KMS-11 (cell line): Measurements from ENCODE around the gene WTAP.

Source experiments
- H2AFZ ChIP-seq: fragments of 200-600 bp; sonication (generic); 2 replicates; pipeline ENCODE4 v1.6.1; 2016; ENCODE audit warnings: antibody characterized with exemption, mixed run types, low read depth
- H3K27ac ChIP-seq: fragments of 200-600 bp; sonication (generic); 2 replicates; pipeline ENCODE4 v1.6.1; 2016; ENCODE audit warnings: mild to moderate bottlenecking, mixed run types
- H3K27me3 ChIP-seq: fragments of 200-600 bp; sonication (generic); 2 replicates; pipeline ENCODE4 v1.6.1; 2017; ENCODE audit warnings: mild to moderate bottlenecking, low read depth, mixed run types, moderate library complexity; ENCODE audit not compliant: insufficient read depth
- H3K36me3 ChIP-seq: fragments of 200-600 bp; sonication (generic); 2 replicates; pipeline ENCODE4 v1.6.1; 2017; ENCODE audit warnings: mild to moderate bottlenecking, mixed run types; ENCODE audit not compliant: insufficient read depth
- H3K4me1 ChIP-seq: fragments of 200-600 bp; sonication (generic); 2 replicates; pipeline ENCODE4 v1.6.1; 2016; ENCODE audit warnings: mild to moderate bottlenecking, low read depth, mixed run types; ENCODE audit not compliant: poor library complexity, severe bottlenecking
- H3K4me2 ChIP-seq: fragments of 200-600 bp; sonication (generic); 2 replicates; pipeline ENCODE4 v1.7.0; 2016; ENCODE audit warnings: mild to moderate bottlenecking, mixed run types
- H3K4me3 ChIP-seq: fragments of 200-600 bp; sonication (generic); IDR thresholded peaks from 2 replicates; pipeline ENCODE4 v1.6.1; 2017; ENCODE audit warnings: low read depth, low read length, mixed read lengths; ENCODE audit not compliant: insufficient read depth
- H3K79me2 ChIP-seq: fragments of 200-600 bp; sonication (generic); 2 replicates; pipeline ENCODE4 v1.6.1; 2016; ENCODE audit warnings: low read depth, mixed run types; ENCODE audit not compliant: insufficient read depth
- H3K9ac ChIP-seq: fragments of 200-600 bp; sonication (generic); 2 replicates; pipeline ENCODE4 v1.6.1; 2016; ENCODE audit warnings: mild to moderate bottlenecking, mixed run types
- H4K20me1 ChIP-seq: fragments of 200-600 bp; sonication (generic); 2 replicates; pipeline ENCODE4 v1.6.1; 2016; ENCODE audit warnings: mild to moderate bottlenecking, mixed run types; ENCODE audit not compliant: insufficient read depth
- CTCF ChIP-seq: fragments of 200-600 bp; sonication (generic); conservative IDR thresholded peaks from 2 replicates; pipeline ENCODE4 v1.6.1; 2017; ENCODE audit warnings: low read depth, mild to moderate bottlenecking, antibody characterized with exemption, low read length, moderate library complexity, mixed read lengths

The WTAP gene

GRCh38 chr6:159778542-159779103 is 51.3 kb downstream of the WTAP start:
- TF ChIP-seq CTCF = no peak
- Histone ChIP-seq H4K20me1 (peaks cover 6% of the 10 kb centered on the region; the same call in 1 of the 2 replicates), H3K27ac (no peak overlapping the region), H3K79me2 (peaks cover 19% of the 10 kb centered on the region), H3K4me1 (peaks cover 3% of the 10 kb centered on the region), H2AFZ (no peak overlapping the region), H3K27me3 (no peaks in the 10 kb centered on the region), H3K4me2 (no peak overlapping the region), H3K36me3 (peaks cover 31% of the 10 kb centered on the region), H3K9ac (no peak overlapping the region), H3K4me3 (no peak overlapping the region)

- no peak overlapping the region for H3K4me3 ChIP-seq
- H3K36me3 ChIP-seq = peaks cover 32% of the 10 kb centered on the region; the same call in 1 of the 2 replicates
- TF ChIP-seq CTCF = no peak
- peaks cover 17% of the 10 kb centered on the region for H4K20me1 ChIP-seq
- H3K27me3 ChIP-seq = no peaks in the 10 kb centered on the region
- H3K9ac ChIP-seq = peak overlapping the region; percentile 78; the same call in 1 of the 2 replicates
- peak overlapping the region; percentile 85 for H3K4me2 ChIP-seq
- H3K27ac ChIP-seq = peak overlapping the region; percentile 47; the same call in 1 of the 2 replicates
- H3K4me1 ChIP-seq = peaks cover 44% of the 10 kb centered on the region
- H3K79me2 ChIP-seq = peaks cover 94% of the 10 kb centered on the region
- no peak overlapping the region for H2AFZ ChIP-seq
Observed at GRCh38 chr6:159788276-159788675, 61.0 kb downstream of the WTAP start.

DNA sequence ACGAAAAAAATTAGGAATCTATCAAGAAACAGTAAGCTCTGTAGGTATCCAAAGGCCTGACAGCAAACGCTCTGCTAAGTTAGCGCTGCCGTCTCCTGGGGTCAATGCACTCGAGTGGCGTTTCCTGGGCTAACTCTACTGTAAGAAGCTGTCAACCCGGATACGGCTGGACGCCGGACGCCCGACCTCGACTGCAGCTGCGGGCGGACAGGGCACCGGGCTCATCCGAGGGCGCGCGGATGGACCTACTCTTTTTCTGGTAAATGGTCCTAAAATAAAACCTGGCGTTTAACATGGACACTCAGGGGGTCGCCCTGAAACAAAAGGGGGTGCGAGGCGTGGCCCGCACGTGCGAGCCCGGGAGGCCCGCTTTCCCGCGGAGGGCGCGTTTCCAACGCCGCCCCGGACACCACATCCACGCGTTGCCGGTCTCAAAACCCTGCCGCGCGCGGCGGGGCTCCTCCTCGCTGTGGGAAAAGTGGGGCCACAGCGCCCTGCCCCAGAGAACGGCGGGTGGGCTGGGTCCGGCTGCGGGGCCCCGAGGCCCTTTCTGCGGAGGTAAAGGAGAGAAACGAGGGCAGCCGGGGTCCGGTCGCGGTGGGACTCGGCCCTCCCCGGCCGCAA is 61.6 kb downstream of the WTAP start:
- no peak overlapping the region for H3K4me3 ChIP-seq
- H3K36me3 ChIP-seq = peaks cover 27% of the 10 kb centered on the region; the same call in 1 of the 2 replicates
- peak overlapping the region; percentile 85 for H3K4me2 ChIP-seq
- H3K79me2 ChIP-seq = peaks cover 94% of the 10 kb centered on the region
- peak overlapping the region; percentile 78 for H3K9ac ChIP-seq
- no peaks in the 10 kb centered on the region for H3K27me3 ChIP-seq
- peaks cover 39% of the 10 kb centered on the region for H3K4me1 ChIP-seq
- TF ChIP-seq CTCF = no peak
- peaks cover 17% of the 10 kb centered on the region for H4K20me1 ChIP-seq
- H3K27ac ChIP-seq = peak overlapping the region; percentile 47; the same call in 1 of the 2 replicates
- H2AFZ ChIP-seq = no peak overlapping the region; the same call in 1 of the 2 replicates

- peak within 1 kb of the TSS; percentile 47 for H3K27ac ChIP-seq
- no peak for TF ChIP-seq CTCF
- peak within 1 kb of the TSS; percentile 34 for H2AFZ ChIP-seq
- peaks cover 36% of the 10 kb centered on the region for H3K4me1 ChIP-seq
- H4K20me1 ChIP-seq = peaks cover 17% of the 10 kb centered on the region
- no peak within 1 kb of the TSS for H3K4me3 ChIP-seq
- H3K27me3 ChIP-seq = no peaks in the 10 kb centered on the region
- peaks cover 94% of the 10 kb centered on the region for H3K79me2 ChIP-seq
- H3K9ac ChIP-seq = peak within 1 kb of the TSS; percentile 78
- peak within 1 kb of the TSS; percentile 90 for H3K4me2 ChIP-seq
- peaks cover 26% of the 10 kb centered on the region; the same call in 1 of the 2 replicates for H3K36me3 ChIP-seq
Observed at GRCh38 chr6:159789377-159790148, 62.3 kb downstream of the WTAP start, which contains the start of gene TCP1. TCP1 (minus strand) TSS chr6:159789602; CDS start chr6:159789468, 134 bp downstream.
